Thymus (tissue), 11 donors: ENCODE data around the gene ESRRB. TPM values are rescaled to one million over a fixed set of nuclear protein-coding genes. Genes with fewer than 3 reads are reported as not detected.

Experiments
- DNase-seq, 9 donors: peaks; one replicate each; pipeline ENCODE4 v3.0.0-alpha.2; 2013; ENCODE audit warnings: low spot score in 9 of 9, low read depth in 6 of 9, missing footprints in 1 of 9
- H3K27ac ChIP-seq, 2 donors: one replicate each; pipeline ENCODE4 v1.5.1; 2013; ENCODE audit warnings: control low read depth in 1 of 2, low read depth in 1 of 2, low read length in 1 of 2, mild to moderate bottlenecking in 1 of 2, moderate library complexity in 1 of 2
- H3K27me3 ChIP-seq, 2 donors: one replicate each; pipeline ENCODE4 v1.5.1; 2013; ENCODE audit warnings: low read length in 1 of 2; ENCODE audit not compliant: control insufficient read depth in 2 of 2, insufficient read depth in 1 of 2
- H3K36me3 ChIP-seq, 2 donors: one replicate each; pipeline ENCODE4 v1.5.1; 2013; ENCODE audit warnings: low read length in 1 of 2, mild to moderate bottlenecking in 1 of 2, moderate library complexity in 1 of 2; ENCODE audit not compliant: control insufficient read depth in 2 of 2, insufficient read depth in 2 of 2
- H3K4me1 ChIP-seq, 2 donors: one replicate each; pipeline ENCODE4 v1.5.1; 2013; ENCODE audit warnings: low read length in 2 of 2; ENCODE audit not compliant: control insufficient read depth in 2 of 2, insufficient read depth in 2 of 2
- H3K4me3 ChIP-seq, 2 donors: one replicate each; pipeline ENCODE4 v1.5.1; 2013; ENCODE audit warnings: low read length in 2 of 2, control low read depth in 1 of 2, mild to moderate bottlenecking in 1 of 2
- H3K9me3 ChIP-seq, 2 donors: one replicate each; pipeline ENCODE4 v1.5.1; 2013; ENCODE audit warnings: low read length in 1 of 2, mild to moderate bottlenecking in 1 of 2; ENCODE audit not compliant: control insufficient read depth in 2 of 2, insufficient read depth in 1 of 2
- WGBS: extraction: QIAGEN DNeasy Blood & Tissue Kit; methylation state at CpG from one replicate; pipeline ENCODE4 v1.1.7; 2013; 5-methylcytosine and 5-hydroxymethylcytosine counted together
- polyA plus RNA-seq: library from polyadenylated mRNA; stranded (reverse); fragments of 200-250 nt; gene quantifications from one replicate; pipeline ENCODE4 v1.2.3, GENCODE V29; 2013
- total RNA-seq: library from RNA; stranded (reverse); fragments of 120-200 nt; gene quantifications from one replicate; pipeline ENCODE4 v1.2.4, GENCODE V29; 2013
- donor health status: healthy.

Gene ESRRB
- total and polyA plus RNA-seq, 2 donors, result 0.47 to 0.66 TPM

- no peaks in the 10 kb centered on the region for H3K4me1 ChIP-seq
- DNase-seq, result no peak
- no peaks in the 10 kb centered on the region for H3K9me3 ChIP-seq
- H3K27me3 ChIP-seq, result peaks cover 51 to 79% of the 10 kb centered on the region in 2 donors
- H3K4me3 ChIP-seq, result no peak overlapping the region
- 4% methylated on average over 16 of the region's 16 CpGs for WGBS
- H3K27ac ChIP-seq, result no peak overlapping the region
- H3K36me3 ChIP-seq, result no peaks in the 10 kb centered on the region
These were observed 506 bp downstream of the ESRRB start for GRCh38 chr14:76376409-76376877.

GRCh38 chr14:76376878-76377734 lies 1.2 kb downstream of the ESRRB start:
- no peak overlapping the region for H3K4me3 ChIP-seq
- no peaks in the 10 kb centered on the region for H3K4me1 ChIP-seq
- H3K27ac ChIP-seq, result no peak overlapping the region
- no peaks in the 10 kb centered on the region for H3K36me3 ChIP-seq
- H3K9me3 ChIP-seq, result no peaks in the 10 kb centered on the region
- H3K27me3 ChIP-seq, result peaks cover 57 to 86% of the 10 kb centered on the region in 2 donors
- 2% methylated on average over 80 of the region's 80 CpGs for WGBS
- DNase-seq, result no peak

DNA sequence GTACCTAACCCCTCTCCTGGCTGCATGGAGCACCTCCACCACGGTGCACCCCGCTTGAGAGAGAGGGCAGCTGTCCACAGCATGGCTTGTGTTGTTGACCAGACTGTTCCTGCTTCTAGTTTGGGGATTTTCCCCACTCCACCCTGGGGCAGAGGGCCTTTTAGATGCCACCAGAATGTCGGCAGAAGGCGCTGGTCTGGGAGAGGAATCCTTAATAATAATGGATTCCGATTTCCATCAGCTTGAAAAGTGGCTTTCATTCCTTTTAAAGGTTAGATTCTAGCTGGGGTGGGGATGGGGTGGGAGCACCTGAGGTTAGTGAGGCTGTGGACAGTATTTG lies 1.8 kb downstream of the ESRRB start:
- Histone ChIP-seq H3K4me1 (no peaks in the 10 kb centered on the region), H3K36me3 (no peaks in the 10 kb centered on the region), H3K4me3 (no peak overlapping the region), H3K9me3 (no peaks in the 10 kb centered on the region), H3K27me3 (peaks cover 60 to 90% of the 10 kb centered on the region in 2 donors), H3K27ac (no peak overlapping the region)
- 18% methylated on average over 5 of the region's 5 CpGs for WGBS
- DNase-seq, result no peak

DNA sequence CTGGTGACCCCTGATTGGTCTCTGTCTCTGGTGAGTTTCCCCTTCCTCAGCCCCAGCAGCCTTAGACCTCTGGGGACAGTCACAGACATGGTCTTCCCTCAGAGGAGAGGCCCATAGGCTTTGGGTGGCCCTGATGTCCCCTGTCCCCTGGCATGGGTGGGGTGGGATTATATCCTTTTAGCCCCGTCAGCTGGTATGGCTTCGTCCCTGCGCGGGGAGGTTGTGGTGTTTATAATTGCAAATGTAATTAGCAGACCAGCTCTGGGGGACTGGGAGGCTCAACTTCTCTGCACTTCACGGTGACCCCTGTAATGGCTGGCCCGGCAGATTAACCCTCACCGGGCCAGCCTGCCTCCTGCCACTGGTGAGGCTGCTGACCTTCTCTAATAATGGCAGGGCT lies 5.1 kb downstream of the ESRRB start:
- WGBS, result 40% methylated on average over 7 of the region's 7 CpGs
- Histone ChIP-seq H3K27me3 (peaks cover 49 to 78% of the 10 kb centered on the region in 2 donors), H3K36me3 (no peaks in the 10 kb centered on the region), H3K9me3 (no peaks in the 10 kb centered on the region), H3K27ac (no peak overlapping the region), H3K4me3 (no peak overlapping the region), H3K4me1 (no peaks in the 10 kb centered on the region)
- DNase-seq, result no peak

- Histone ChIP-seq H3K27ac (no peak overlapping the region), H3K9me3 (no peaks in the 10 kb centered on the region), H3K36me3 (no peaks in the 10 kb centered on the region), H3K4me3 (no peak overlapping the region), H3K27me3 (peaks cover 39 to 72% of the 10 kb centered on the region in 2 donors), H3K4me1 (no peaks in the 10 kb centered on the region)
- 88% methylated on average over 7 of the region's 7 CpGs for WGBS
- no peak for DNase-seq
These were observed 6.0 kb downstream of the ESRRB start for GRCh38 chr14:76381817-76382494.

DNA sequence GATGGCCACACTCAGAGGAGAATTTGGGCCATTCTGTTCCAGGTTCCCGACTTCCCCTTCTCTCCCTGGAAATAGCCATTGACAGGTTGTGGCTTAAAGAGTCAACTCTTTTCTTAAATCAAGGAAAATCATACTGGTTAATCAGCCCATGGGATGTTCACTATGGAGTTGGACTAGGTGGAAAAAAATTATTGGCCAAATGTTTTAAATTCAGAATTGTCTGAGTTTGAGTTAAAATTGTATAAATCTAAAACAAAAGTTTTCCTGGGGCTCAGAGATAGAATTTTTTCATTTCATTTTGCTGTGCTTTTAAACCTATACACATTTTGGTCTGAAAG lies 6.5 kb downstream of the ESRRB start:
- WGBS, result 38% methylated on average over 1 of the region's 1 CpG
- peaks cover 34 to 72% of the 10 kb centered on the region in 2 donors for H3K27me3 ChIP-seq

DNA sequence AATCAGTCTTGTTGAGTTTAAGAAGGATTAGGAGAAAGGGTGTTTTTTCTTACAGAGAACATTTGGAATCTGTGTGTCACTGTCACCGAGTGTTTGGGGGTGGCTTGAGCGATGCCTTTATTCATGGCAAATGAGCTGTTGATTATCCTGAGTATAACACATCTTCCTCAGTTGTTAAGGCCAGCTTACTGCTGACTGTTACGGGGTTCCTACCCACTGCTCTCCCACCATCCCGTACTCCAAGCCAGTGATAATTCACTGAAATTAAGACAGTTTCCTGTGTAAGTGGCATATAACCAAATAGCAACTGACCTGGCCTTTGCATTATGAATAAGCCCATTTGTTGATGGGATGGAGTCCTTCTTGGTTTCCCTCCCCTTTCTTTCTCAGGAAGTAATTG lies 9.5 kb downstream of the ESRRB start:
- 67% methylated on average over 4 of the region's 4 CpGs for WGBS

More for the DNA sequence above, 6.5 kb downstream of the ESRRB start:
- Histone ChIP-seq H3K27ac (no peak overlapping the region), H3K4me3 (no peak overlapping the region), H3K9me3 (no peaks in the 10 kb centered on the region), H3K36me3 (no peaks in the 10 kb centered on the region), H3K4me1 (no peaks in the 10 kb centered on the region)
- DNase-seq, result no peak

GRCh38 chr14:76386944-76387782 lies 11.2 kb downstream of the ESRRB start:
- Histone ChIP-seq H3K9me3 (no peaks in the 10 kb centered on the region), H3K4me3 (no peak overlapping the region), H3K4me1 (no peaks in the 10 kb centered on the region), H3K27me3 (peaks cover 2 to 25% of the 10 kb centered on the region in 2 donors), H3K27ac (no peak overlapping the region), H3K36me3 (no peaks in the 10 kb centered on the region)
- 16% methylated on average over 11 of the region's 11 CpGs for WGBS
- peak in 8 of 9 donors; percentile 6 to 62 (median 31) for DNase-seq

More for the DNA sequence above, 9.5 kb downstream of the ESRRB start:
- Histone ChIP-seq H3K36me3 (no peaks in the 10 kb centered on the region), H3K9me3 (no peaks in the 10 kb centered on the region), H3K4me3 (no peak overlapping the region), H3K4me1 (no peaks in the 10 kb centered on the region), H3K27ac (no peak overlapping the region), H3K27me3 (peaks cover 11 to 42% of the 10 kb centered on the region in 2 donors)
- DNase-seq, result no peak
